ENCODE results near the gene ITGAE.
"Not testable (repeated sequence)": the region's sequence is repeated elsewhere in the genome, so short reads cannot be mapped to it uniquely, and the experiment has no call there.

ITGAE gene

GRCh38 chr17:3800362-3801271 is at the start of gene ITGAE:
ITGAE (minus strand) TSS chr17:3801188; CDS start chr17:3801144, 44 bp downstream.
- DNase-seq (ENCODE audit: low read depth) = no peak

GRCh38 chr17:3848229-3848835 is 47.3 kb upstream of the ITGAE start:
- no peak for DNase-seq (ENCODE audit: low read depth)

- DNase-seq (ENCODE audit: low read depth) = no peak
Observed at GRCh38 chr17:3847165-3847670, 46.2 kb upstream of the ITGAE start.

- DNase-seq (ENCODE audit: low read depth) = no peak
Observed at GRCh38 chr17:3846437-3847164, 45.6 kb upstream of the ITGAE start.

GRCh38 chr17:3845621-3846436 is 44.8 kb upstream of the ITGAE start, which contains the start of gene NCBP3:
NCBP3 (minus strand) TSS chr17:3846246; CDS start chr17:3846223, 23 bp downstream.
- DNase-seq (ENCODE audit: low read depth) = peak; percentile 86

GRCh38 chr17:3845291-3845620 is 44.3 kb upstream of the ITGAE start:
- DNase-seq (ENCODE audit: low read depth) = peak; percentile 26

- not testable (repeated sequence) for DNase-seq (ENCODE audit: low read depth)
Observed at GRCh38 chr17:3844556-3844955, 43.6 kb upstream of the ITGAE start.

- DNase-seq (ENCODE audit: low read depth) = peak; percentile 30
Observed at GRCh38 chr17:3843935-3844516, 43.0 kb upstream of the ITGAE start.

GRCh38 chr17:3838206-3838605 is 37.2 kb upstream of the ITGAE start:
- DNase-seq (ENCODE audit: low read depth) = no peak

- no peak for DNase-seq (ENCODE audit: low read depth)
Observed at GRCh38 chr17:3836551-3836950, 35.6 kb upstream of the ITGAE start.

GRCh38 chr17:3835410-3836229 is 34.6 kb upstream of the ITGAE start:
- DNase-seq (ENCODE audit: low read depth) = no peak

GRCh38 chr17:3834811-3835210 is 33.8 kb upstream of the ITGAE start:
- no peak for DNase-seq (ENCODE audit: low read depth)

- DNase-seq (ENCODE audit: low read depth) = no peak
Observed at GRCh38 chr17:3828852-3829232, 27.9 kb upstream of the ITGAE start.

- DNase-seq (ENCODE audit: low read depth) = no peak
Observed at GRCh38 chr17:3828151-3828851, 27.3 kb upstream of the ITGAE start.

- peak; percentile 46 for DNase-seq (ENCODE audit: low read depth)
Observed at GRCh38 chr17:3827124-3827773, 26.3 kb upstream of the ITGAE start.

GRCh38 chr17:3826191-3826590 is 25.2 kb upstream of the ITGAE start:
- DNase-seq (ENCODE audit: low read depth) = no peak

GRCh38 chr17:3821101-3821500 is 20.1 kb upstream of the ITGAE start:
- no peak for DNase-seq (ENCODE audit: low read depth)

- no peak for DNase-seq (ENCODE audit: low read depth)
Observed at GRCh38 chr17:3818786-3819185, 17.8 kb upstream of the ITGAE start.
